Raji (cell line): ENCODE measurements around the gene SLC10A2.

Source experiments
- POLR2A ChIP-seq: IDR thresholded peaks from 2 replicates; pipeline ENCODE4 v1.6.1; 2011; ENCODE audit warnings: low read depth, low read length, control low read depth; ENCODE audit not compliant: insufficient read depth

The SLC10A2 gene

GRCh38 chr13:103066781-103067345, 646 bp upstream of the SLC10A2 start:
- no peak for TF ChIP-seq POLR2A

- TF ChIP-seq POLR2A = no peak
These were observed 2.8 kb downstream of the SLC10A2 start for GRCh38 chr13:103063376-103063775.

- TF ChIP-seq POLR2A = no peak
These were observed 4.1 kb downstream of the SLC10A2 start for GRCh38 chr13:103062079-103062478.

GRCh38 chr13:103056008-103056407, 10.2 kb downstream of the SLC10A2 start:
- no peak for TF ChIP-seq POLR2A

GRCh38 chr13:103055166-103055565, 11.1 kb downstream of the SLC10A2 start:
- no peak for TF ChIP-seq POLR2A

GRCh38 chr13:103046676-103047075, 19.5 kb downstream of the SLC10A2 start:
- TF ChIP-seq POLR2A = no peak

GRCh38 chr13:103044056-103044455, 22.2 kb downstream of the SLC10A2 start:
- TF ChIP-seq POLR2A = no peak

- no peak for TF ChIP-seq POLR2A
These were observed 26.2 kb downstream of the SLC10A2 start for GRCh38 chr13:103040006-103040405.

- no peak for TF ChIP-seq POLR2A
These were observed 27.0 kb downstream of the SLC10A2 start for GRCh38 chr13:103039183-103039582.

GRCh38 chr13:103036268-103036667, 29.9 kb downstream of the SLC10A2 start:
- no peak for TF ChIP-seq POLR2A

- TF ChIP-seq POLR2A = no peak
These were observed 32.2 kb downstream of the SLC10A2 start for GRCh38 chr13:103033999-103034398.

GRCh38 chr13:103031332-103031873, 34.8 kb downstream of the SLC10A2 start:
- no peak; the same call in 1 of the 2 replicates for TF ChIP-seq POLR2A

GRCh38 chr13:103030776-103031175, 35.4 kb downstream of the SLC10A2 start:
- TF ChIP-seq POLR2A = no peak

- no peak for TF ChIP-seq POLR2A
These were observed 36.4 kb downstream of the SLC10A2 start for GRCh38 chr13:103029798-103030197.

GRCh38 chr13:103022336-103022735, 43.9 kb downstream of the SLC10A2 start:
- no peak for TF ChIP-seq POLR2A

- TF ChIP-seq POLR2A = no peak
These were observed 47.7 kb downstream of the SLC10A2 start for GRCh38 chr13:103018556-103018955.

GRCh38 chr13:103012646-103013045, 53.6 kb downstream of the SLC10A2 start:
- no peak for TF ChIP-seq POLR2A
